ENCODE data around the gene NTRK3.

NTRK3 gene

GRCh38 chr15:88061452-88061851 is 195.1 kb downstream of the NTRK3 start:
- no peak for TF ChIP-seq ZFP30 (CRISPR knock-in tag; IDR thresholded peaks at IDR 0.05)
- no peak for TF ChIP-seq ESRRG (CRISPR knock-in tag; IDR thresholded peaks at IDR 0.05)
- TF ChIP-seq ISL1 (CRISPR knock-in tag; IDR thresholded peaks at IDR 0.05) = no peak
- TF ChIP-seq CREB5 (CRISPR knock-in tag; IDR thresholded peaks at IDR 0.05; ENCODE audit: low read depth) = no peak
- no peak for TF ChIP-seq CSRNP3 (CRISPR knock-in tag; IDR thresholded peaks at IDR 0.05)
- TF ChIP-seq ZNF565 (CRISPR knock-in tag; conservative IDR thresholded peaks at IDR 0.05; ENCODE audit: low read depth) = no peak
- TF ChIP-seq PATZ1 (CRISPR knock-in tag; IDR thresholded peaks at IDR 0.05; ENCODE audit: borderline replicate concordance) = no peak
- ATAC-seq = no peak

GRCh38 chr15:88060383-88060782 is 196.2 kb downstream of the NTRK3 start:
- TF ChIP-seq TOX (CRISPR knock-in tag; IDR thresholded peaks at IDR 0.05; ENCODE audit: borderline replicate concordance) (no peak), ARNTL (CRISPR knock-in tag; IDR thresholded peaks at IDR 0.05; ENCODE audit: borderline replicate concordance, low read depth) (no peak), CREB5 (CRISPR knock-in tag; IDR thresholded peaks at IDR 0.05; ENCODE audit: low read depth) (no peak), POU6F1 (CRISPR knock-in tag; IDR thresholded peaks at IDR 0.05; ENCODE audit: borderline replicate concordance, low read depth) (no peak), BACH2 (CRISPR knock-in tag; IDR thresholded peaks at IDR 0.05; ENCODE audit: borderline replicate concordance) (no peak), OSR1 (CRISPR knock-in tag; IDR thresholded peaks at IDR 0.05) (no peak), ISL1 (CRISPR knock-in tag; IDR thresholded peaks at IDR 0.05) (no peak), TSHZ2 (CRISPR knock-in tag; IDR thresholded peaks at IDR 0.05) (no peak)
- no peak for ATAC-seq

- no peak for ATAC-seq
Observed at GRCh38 chr15:88057836-88058235, 198.7 kb downstream of the NTRK3 start.

More at GRCh38 chr15:88057836-88058235, 198.7 kb downstream of the NTRK3 start:
- TF ChIP-seq ESRRG (CRISPR knock-in tag; IDR thresholded peaks at IDR 0.05) (no peak), OSR1 (CRISPR knock-in tag; IDR thresholded peaks at IDR 0.05) (no peak), CSDC2 (CRISPR knock-in tag; IDR thresholded peaks at IDR 0.05) (no peak), PPARA (CRISPR knock-in tag; IDR thresholded peaks at IDR 0.05; ENCODE audit: borderline replicate concordance) (no peak), GLIS3 (CRISPR knock-in tag; IDR thresholded peaks at IDR 0.05) (no peak), CSRNP3 (CRISPR knock-in tag; IDR thresholded peaks at IDR 0.05) (no peak), ZNF565 (CRISPR knock-in tag; conservative IDR thresholded peaks at IDR 0.05; ENCODE audit: low read depth) (no peak), TCF4 (CRISPR knock-in tag; IDR thresholded peaks at IDR 0.05; ENCODE audit: borderline replicate concordance) (no peak), ISL1 (CRISPR knock-in tag; IDR thresholded peaks at IDR 0.05) (no peak), CREB5 (CRISPR knock-in tag; IDR thresholded peaks at IDR 0.05; ENCODE audit: low read depth) (no peak), TOX (CRISPR knock-in tag; IDR thresholded peaks at IDR 0.05; ENCODE audit: borderline replicate concordance) (no peak), ZNF8 (CRISPR knock-in tag; IDR thresholded peaks at IDR 0.05) (no peak), SNAI2 (CRISPR knock-in tag; IDR thresholded peaks at IDR 0.05) (no peak), TSHZ2 (CRISPR knock-in tag; IDR thresholded peaks at IDR 0.05) (no peak)

Measured in SK-N-SH treated with all-trans-retinoic acid at 6 μM for 48 hours (cell line).